ENCODE data around the gene DNPH1. TPM values are rescaled to one million over a fixed set of nuclear protein-coding genes. Genes with fewer than 3 reads are reported as not detected.

DNPH1 gene
- total RNA-seq, 1 donor from 2014 or later = 27.2 TPM

DNA sequence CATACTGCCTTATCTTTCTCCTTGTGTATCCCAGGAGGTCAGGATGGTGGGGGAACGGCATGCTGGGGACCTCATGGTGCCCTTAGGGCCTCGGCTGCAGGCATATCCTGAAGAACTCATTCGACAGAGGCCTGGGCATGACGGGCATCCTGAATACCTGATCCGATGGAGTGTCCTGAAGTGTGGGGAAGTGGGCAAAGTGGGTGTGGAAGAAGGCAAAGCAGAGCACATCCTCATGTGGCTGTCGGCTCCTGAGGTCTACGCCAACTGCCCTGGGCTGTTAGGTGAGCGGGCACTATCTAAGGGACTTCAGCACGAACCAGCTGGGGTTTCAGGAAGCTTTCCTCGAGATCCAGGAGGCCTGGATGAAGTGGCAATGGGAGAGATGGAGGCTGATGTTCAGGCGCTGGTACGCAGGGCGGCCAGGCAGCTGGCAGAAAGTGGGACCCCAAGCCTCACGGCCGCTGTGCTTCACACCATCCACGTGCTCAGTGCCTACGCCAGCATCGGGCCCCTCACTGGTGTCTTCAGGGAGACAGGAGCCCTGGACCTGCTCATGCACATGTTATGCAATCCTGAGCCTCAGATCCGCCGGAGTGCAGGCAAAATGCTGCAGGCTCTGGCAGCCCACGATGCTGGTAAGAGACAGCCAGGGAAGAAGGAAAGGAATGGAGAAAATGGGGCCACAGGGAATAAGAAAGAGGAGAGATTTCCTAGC, 44.9 kb downstream of the DNPH1 start:
- Mint-ChIP-seq H3K9me3 (ENCODE audit: unreplicated experiment) (no peaks in the 10 kb centered on the region), H3K36me3 (ENCODE audit: unreplicated experiment) (peaks cover 16% of the 10 kb centered on the region), H3K4me3 (ENCODE audit: unreplicated experiment) (peak overlapping the region; percentile 33), H3K27me3 (ENCODE audit: unreplicated experiment) (no peaks in the 10 kb centered on the region), H3K4me1 (ENCODE audit: unreplicated experiment) (peaks cover 27% of the 10 kb centered on the region), H3K27ac (ENCODE audit: unreplicated experiment) (peak overlapping the region; percentile 29)
- no peak for DNase-seq (ENCODE audit: extremely low spot score, unreplicated experiment)
- TF ChIP-seq, protein P1, sequence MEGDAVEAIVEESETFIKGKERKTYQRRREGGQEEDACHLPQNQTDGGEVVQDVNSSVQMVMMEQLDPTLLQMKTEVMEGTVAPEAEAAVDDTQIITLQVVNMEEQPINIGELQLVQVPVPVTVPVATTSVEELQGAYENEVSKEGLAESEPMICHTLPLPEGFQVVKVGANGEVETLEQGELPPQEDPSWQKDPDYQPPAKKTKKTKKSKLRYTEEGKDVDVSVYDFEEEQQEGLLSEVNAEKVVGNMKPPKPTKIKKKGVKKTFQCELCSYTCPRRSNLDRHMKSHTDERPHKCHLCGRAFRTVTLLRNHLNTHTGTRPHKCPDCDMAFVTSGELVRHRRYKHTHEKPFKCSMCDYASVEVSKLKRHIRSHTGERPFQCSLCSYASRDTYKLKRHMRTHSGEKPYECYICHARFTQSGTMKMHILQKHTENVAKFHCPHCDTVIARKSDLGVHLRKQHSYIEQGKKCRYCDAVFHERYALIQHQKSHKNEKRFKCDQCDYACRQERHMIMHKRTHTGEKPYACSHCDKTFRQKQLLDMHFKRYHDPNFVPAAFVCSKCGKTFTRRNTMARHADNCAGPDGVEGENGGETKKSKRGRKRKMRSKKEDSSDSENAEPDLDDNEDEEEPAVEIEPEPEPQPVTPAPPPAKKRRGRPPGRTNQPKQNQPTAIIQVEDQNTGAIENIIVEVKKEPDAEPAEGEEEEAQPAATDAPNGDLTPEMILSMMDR (IDR thresholded peaks at IDR 0.05) = no peak

DNA sequence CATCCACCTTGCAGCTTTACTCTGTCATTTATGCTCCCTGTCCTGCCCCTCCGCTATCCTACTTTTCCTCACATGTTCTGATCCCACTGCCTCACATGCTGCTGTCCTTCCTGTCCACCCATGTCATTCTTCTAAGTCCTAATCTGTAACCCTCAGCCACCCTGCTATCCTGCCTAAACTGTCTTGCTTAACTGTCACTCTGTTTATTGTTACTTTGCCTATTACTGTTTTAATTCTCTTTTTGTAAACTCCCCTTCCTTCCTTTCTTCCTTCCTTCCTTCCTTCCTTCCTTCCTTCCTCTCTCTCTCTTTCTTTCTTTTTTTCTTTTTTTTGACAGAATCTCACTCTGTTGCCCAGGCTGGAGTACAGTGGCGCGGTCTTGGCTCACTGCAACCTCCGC, 45.8 kb downstream of the DNPH1 start:
- peaks cover 27% of the 10 kb centered on the region for H3K4me1 Mint-ChIP-seq (ENCODE audit: unreplicated experiment)
- no peaks in the 10 kb centered on the region for H3K27me3 Mint-ChIP-seq (ENCODE audit: unreplicated experiment)
- H3K4me3 Mint-ChIP-seq (ENCODE audit: unreplicated experiment) = peak overlapping the region; percentile 93
- no peaks in the 10 kb centered on the region for H3K9me3 Mint-ChIP-seq (ENCODE audit: unreplicated experiment)
- TF ChIP-seq, protein P1 (IDR thresholded peaks at IDR 0.05) = no peak
- H3K36me3 Mint-ChIP-seq (ENCODE audit: unreplicated experiment) = peaks cover 15% of the 10 kb centered on the region
- peak overlapping the region; percentile 76 for H3K27ac Mint-ChIP-seq (ENCODE audit: unreplicated experiment)
- DNase-seq (ENCODE audit: extremely low spot score, unreplicated experiment) = no peak

DNA sequence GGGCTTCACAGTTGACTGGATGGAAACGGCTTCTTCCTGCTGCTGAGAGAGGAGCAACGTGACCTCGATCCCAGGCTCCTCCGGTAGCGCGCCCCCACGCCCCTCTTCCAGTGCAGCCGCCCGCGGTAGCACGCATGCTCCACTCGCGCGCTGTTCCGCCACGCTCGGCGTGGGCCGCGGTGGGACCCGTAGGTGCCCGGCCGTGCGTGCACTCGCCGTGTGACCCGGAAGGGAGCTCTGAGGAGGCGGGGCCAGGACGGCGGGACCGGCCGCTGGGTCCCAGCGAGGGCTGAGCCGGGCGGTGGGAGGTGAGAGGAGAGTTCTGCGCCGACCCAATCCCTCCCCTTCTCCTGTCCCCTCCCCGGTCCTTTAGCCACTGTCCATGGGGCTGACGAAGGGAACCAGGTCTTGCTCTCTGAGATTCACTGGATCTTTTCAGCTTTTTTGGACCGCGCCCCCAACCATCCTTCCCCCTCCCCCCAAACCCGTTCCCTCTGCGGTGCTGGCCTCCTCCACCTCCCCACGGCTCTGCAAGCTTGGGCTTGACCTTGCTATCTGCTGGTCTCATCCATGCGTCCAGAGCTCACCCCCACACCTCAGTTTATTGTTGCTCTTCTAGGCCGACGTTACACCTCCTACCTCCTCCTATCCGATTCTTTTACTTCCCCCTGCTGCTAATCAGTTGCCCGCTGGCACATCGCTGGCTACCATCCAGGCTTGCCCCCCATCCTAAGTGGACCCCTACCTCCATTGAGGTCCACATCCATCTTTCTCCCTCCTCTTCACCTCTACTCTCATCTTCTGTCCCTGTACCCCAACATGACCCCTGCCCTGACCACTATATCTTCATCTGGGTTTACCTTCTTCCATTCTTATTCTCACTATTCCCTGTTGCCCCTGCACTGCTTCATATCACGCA, 47.1 kb downstream of the DNPH1 start, which contains the start of gene CUL9:
Gene CUL9, plus strand, starts transcription at position 255 of the 919 bp plus-strand sequence. CDS start 2,115 bp downstream, outside the sequence.
- Mint-ChIP-seq H3K36me3 (ENCODE audit: unreplicated experiment) (peaks cover 17% of the 10 kb centered on the region), H3K27ac (ENCODE audit: unreplicated experiment) (peak within 1 kb of the TSS; percentile 90), H3K27me3 (ENCODE audit: unreplicated experiment) (no peaks in the 10 kb centered on the region), H3K4me1 (ENCODE audit: unreplicated experiment) (peaks cover 27% of the 10 kb centered on the region), H3K4me3 (ENCODE audit: unreplicated experiment) (peak within 1 kb of the TSS; percentile 93), H3K9me3 (ENCODE audit: unreplicated experiment) (no peaks in the 10 kb centered on the region)
- TF ChIP-seq, protein P1 (IDR thresholded peaks at IDR 0.05) = no peak
- DNase-seq (ENCODE audit: extremely low spot score, unreplicated experiment) = peak; percentile 92

DNA sequence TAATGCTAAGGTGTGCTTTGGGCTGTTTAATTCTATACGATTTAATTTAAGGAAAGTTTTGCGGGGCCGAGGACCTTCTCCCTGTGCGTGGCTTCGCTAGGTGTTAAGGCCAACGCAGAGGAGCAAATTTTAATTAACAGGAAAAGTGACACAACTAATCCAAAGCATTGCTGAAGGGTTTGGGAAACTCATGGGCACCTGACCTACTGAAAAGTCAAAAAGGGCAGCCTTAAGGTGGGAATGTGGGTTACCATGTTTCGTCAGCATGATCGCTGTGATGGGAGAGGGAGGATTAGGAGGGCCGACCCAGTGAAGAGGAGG, 47.7 kb downstream of the DNPH1 start:
- peaks cover 27% of the 10 kb centered on the region for H3K4me1 Mint-ChIP-seq (ENCODE audit: unreplicated experiment)
- peaks cover 18% of the 10 kb centered on the region for H3K36me3 Mint-ChIP-seq (ENCODE audit: unreplicated experiment)
- TF ChIP-seq, protein P1 (IDR thresholded peaks at IDR 0.05) = no peak
- H3K27ac Mint-ChIP-seq (ENCODE audit: unreplicated experiment) = peak overlapping the region; percentile 90
- DNase-seq (ENCODE audit: extremely low spot score, unreplicated experiment) = no peak
- H3K4me3 Mint-ChIP-seq (ENCODE audit: unreplicated experiment) = peak overlapping the region; percentile 93
- H3K27me3 Mint-ChIP-seq (ENCODE audit: unreplicated experiment) = no peaks in the 10 kb centered on the region
- no peaks in the 10 kb centered on the region for H3K9me3 Mint-ChIP-seq (ENCODE audit: unreplicated experiment)

DNA sequence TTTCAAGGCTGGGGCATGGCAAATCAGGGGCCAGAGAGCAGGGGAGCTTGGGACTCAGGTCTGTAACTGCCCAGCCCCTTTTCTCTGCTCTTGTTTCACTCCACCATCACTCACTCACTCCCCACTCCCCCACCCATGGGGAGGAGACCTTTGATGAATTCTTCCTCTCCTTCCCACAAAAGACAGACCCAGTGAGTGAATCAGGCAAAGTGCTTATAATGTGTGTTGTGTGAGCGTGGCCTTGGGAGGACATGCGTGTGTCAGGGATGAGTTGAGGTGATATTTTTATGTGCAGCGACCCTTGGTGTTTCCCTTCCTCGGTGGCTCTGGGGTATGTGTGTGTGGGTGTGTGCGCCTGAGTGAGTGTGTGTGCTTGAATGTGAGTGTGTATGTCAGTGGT, 48.3 kb downstream of the DNPH1 start:
- H3K4me1 Mint-ChIP-seq (ENCODE audit: unreplicated experiment) = peaks cover 27% of the 10 kb centered on the region
- TF ChIP-seq, protein P1 (IDR thresholded peaks at IDR 0.05) = no peak

More for the DNA sequence above, 48.3 kb downstream of the DNPH1 start:
- H3K9me3 Mint-ChIP-seq (ENCODE audit: unreplicated experiment) = no peaks in the 10 kb centered on the region
- peaks cover 16% of the 10 kb centered on the region for H3K36me3 Mint-ChIP-seq (ENCODE audit: unreplicated experiment)
- no peak for DNase-seq (ENCODE audit: extremely low spot score, unreplicated experiment)
- peak overlapping the region; percentile 93 for H3K4me3 Mint-ChIP-seq (ENCODE audit: unreplicated experiment)
- H3K27ac Mint-ChIP-seq (ENCODE audit: unreplicated experiment) = peak overlapping the region; percentile 90
- no peaks in the 10 kb centered on the region for H3K27me3 Mint-ChIP-seq (ENCODE audit: unreplicated experiment)

Data from osteocyte (in vitro differentiated cells).